Measurements from ENCODE around the gene MALSU1. TPM values are rescaled to one million over a fixed set of nuclear protein-coding genes. Genes with fewer than 3 reads are reported as not detected.

Gene MALSU1
- total RNA-seq, 1 donor from 2014 or later = 54.7 TPM

DNA sequence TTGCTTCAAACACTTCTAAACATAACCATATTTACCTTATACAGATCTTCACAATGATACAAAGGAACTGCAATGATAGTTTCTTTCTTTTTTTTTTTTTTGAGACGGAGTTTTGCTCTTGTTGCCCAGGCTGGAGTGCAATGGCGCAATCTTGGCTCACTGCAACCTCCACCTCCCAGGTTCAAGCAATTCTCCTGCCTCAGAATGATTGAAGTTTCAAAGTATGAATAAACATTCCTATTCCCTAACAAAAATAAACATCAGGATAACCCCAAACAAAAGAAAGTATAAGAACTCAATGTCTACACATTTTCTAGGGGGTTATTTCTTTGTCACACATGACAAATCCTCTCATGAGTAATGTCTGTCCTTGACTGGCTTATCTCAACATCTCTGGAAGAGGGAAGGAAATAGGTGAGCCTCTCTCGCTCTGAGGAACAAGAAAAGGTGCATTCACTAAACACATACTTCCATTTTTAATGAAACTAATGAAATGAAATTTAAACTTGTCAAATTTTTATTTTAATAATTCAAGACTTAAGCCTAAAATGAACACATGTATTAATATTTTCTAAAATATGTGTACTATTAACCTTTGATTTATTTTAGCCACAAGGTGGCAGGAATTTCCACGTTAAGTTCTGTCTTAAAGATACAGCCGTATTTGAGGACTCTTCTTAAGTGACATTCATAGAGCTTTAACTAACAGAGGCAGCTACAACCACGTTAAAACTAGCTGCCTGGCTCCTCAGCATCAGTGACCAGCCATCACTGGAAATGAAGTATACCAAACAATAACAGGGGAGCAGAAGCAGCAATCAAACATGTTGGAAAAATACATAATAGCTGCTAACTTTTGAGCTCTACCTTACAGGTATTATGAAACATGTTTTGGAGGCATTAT lies 58.3 kb downstream of the MALSU1 start:
- no peak for DNase-seq (ENCODE audit: extremely low read depth, low read depth, low spot score)

DNA sequence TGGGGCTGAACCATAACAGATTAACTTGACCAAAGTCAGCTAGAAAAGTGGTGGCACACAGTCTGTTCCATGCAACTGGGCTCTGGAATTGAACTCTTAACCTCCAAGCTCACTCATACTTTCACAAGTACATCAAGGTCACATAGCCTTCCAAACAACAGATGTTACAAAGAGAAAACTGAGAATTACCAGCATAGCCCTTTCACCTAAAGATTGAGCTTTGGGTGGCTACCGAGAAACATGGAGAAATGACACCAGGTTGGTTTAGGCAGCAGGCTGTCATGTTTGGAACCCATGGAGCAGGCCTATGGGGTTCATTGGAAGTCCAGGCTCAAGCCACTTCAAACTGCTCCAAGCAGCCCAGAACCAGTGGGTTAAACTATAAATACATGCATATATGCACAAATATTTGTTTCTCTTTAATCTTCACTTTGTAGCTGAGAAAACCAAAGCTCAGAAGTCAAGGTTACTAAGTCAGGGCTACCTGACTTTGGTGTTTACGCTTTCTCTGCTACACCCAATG lies 59.1 kb downstream of the MALSU1 start:
- no peak for DNase-seq (ENCODE audit: extremely low read depth, low read depth, low spot score)

Other genes with a start within 250 kb of the MALSU1 start
- 26.7 and 32.0 TPM in 2 replicates for gene KLHL7, start 193.6 kb upstream of the MALSU1 start, total RNA-seq
- 25.9 and 34.4 TPM in 2 replicates for gene NUP42, start 117.3 kb upstream of the MALSU1 start, total RNA-seq
- 1.6 and 3.3 TPM in 2 replicates for gene GPNMB, start 52.6 kb upstream of the MALSU1 start, total RNA-seq
- gene IGF2BP3, start 171.2 kb downstream of the MALSU1 start, total RNA-seq = 89.8 and 98.3 TPM in 2 replicates
- 29.8 and 36.2 TPM in 2 replicates for gene TRA2A, start 232.6 kb downstream of the MALSU1 start, total RNA-seq